HepG2 (cell line): ENCODE results near the gene SLC19A1. TPM values are rescaled to one million over a fixed set of nuclear protein-coding genes. Genes with fewer than 3 reads are reported as not detected.

ENCODE experiments used
- CBX2 ChIP-seq, 2 experiments: fragments of 200-600 bp in 1 of 2; sonication (generic); formaldehyde crosslinking in 1 of 2; IDR thresholded peaks; 2 replicates each; pipeline versions ENCODE4 v1.7.0 to v1.8.1; 2018 to 2022; ENCODE audit warnings: low read depth in 2 of 2, low read length in 1 of 2, mild to moderate bottlenecking in 1 of 2, missing genetic modification reagents in 1 of 2
- ELF3 ChIP-seq: IDR thresholded peaks from 2 replicates; pipeline ENCODE4 v1.6.1; 2016; ENCODE audit warnings: missing genetic modification reagents, missing compliant biosample characterization
- HDAC2 ChIP-seq: sonication (generic); formaldehyde crosslinking; IDR thresholded peaks from 2 replicates; pipeline ENCODE4 v1.4.0; 2020; ENCODE audit warnings: missing genetic modification reagents
- IKZF1 ChIP-seq: fragments of 450-650 bp; IDR thresholded peaks from 2 replicates; pipeline ENCODE4 v1.7.1; 2016
- KMT2A ChIP-seq: sonication (generic); formaldehyde crosslinking; IDR thresholded peaks from 2 replicates; pipeline ENCODE4 v1.4.0; 2020; ENCODE audit warnings: missing genetic modification reagents
- POLR2A ChIP-seq, 2 experiments: IDR thresholded peaks; 2 replicates each; pipeline ENCODE4 v1.6.1; 2011; ENCODE audit warnings: low read depth in 2 of 2, low read length in 2 of 2, mild to moderate bottlenecking in 1 of 2, moderate library complexity in 1 of 2; ENCODE audit not compliant: insufficient read depth in 1 of 2
- RFXAP ChIP-seq: sonication (generic); formaldehyde crosslinking; IDR thresholded peaks from 2 replicates; pipeline ENCODE4 v1.4.0; 2020; ENCODE audit warnings: missing genetic modification reagents, borderline replicate concordance
- TMF1 ChIP-seq: sonication (generic); formaldehyde crosslinking; IDR thresholded peaks from 2 replicates; pipeline ENCODE4 v1.8.1; 2022; ENCODE audit warnings: low read depth, missing genetic modification reagents
- ZBTB21 ChIP-seq: sonication (generic); formaldehyde crosslinking; IDR thresholded peaks from 2 replicates; pipeline ENCODE4 v1.4.0; 2020; ENCODE audit warnings: missing genetic modification reagents
- ZBTB3 ChIP-seq: sonication (generic); formaldehyde crosslinking; IDR thresholded peaks from 2 replicates; pipeline ENCODE4 v1.4.0; 2020; ENCODE audit warnings: low read depth, mild to moderate bottlenecking, moderate library complexity, missing genetic modification reagents, borderline replicate concordance
- ZNF10 ChIP-seq: sonication (generic); formaldehyde crosslinking; IDR thresholded peaks from 2 replicates; pipeline ENCODE4 v1.4.0; 2020; ENCODE audit warnings: mild to moderate bottlenecking, low read depth, missing genetic modification reagents, borderline replicate concordance
- ZNF256 ChIP-seq: sonication (generic); formaldehyde crosslinking; conservative IDR thresholded peaks from 2 replicates; pipeline ENCODE4 v1.4.0; 2020; ENCODE audit warnings: missing genetic modification reagents
- ZNF350 ChIP-seq: sonication (generic); formaldehyde crosslinking; IDR thresholded peaks from 2 replicates; pipeline ENCODE4 v1.4.0; 2020; ENCODE audit warnings: mild to moderate bottlenecking, low read depth, missing genetic modification reagents, borderline replicate concordance
- ZNF772 ChIP-seq: sonication (generic); formaldehyde crosslinking; IDR thresholded peaks from 2 replicates; pipeline ENCODE4 v1.5.0; 2020; ENCODE audit warnings: mild to moderate bottlenecking, missing genetic modification reagents
- ZNF839 ChIP-seq: sonication (generic); formaldehyde crosslinking; IDR thresholded peaks from 2 replicates; pipeline ENCODE4 v1.4.0; 2020; ENCODE audit warnings: missing genetic modification reagents, mild to moderate bottlenecking, borderline replicate concordance
- ZZZ3 ChIP-seq: sonication (generic); formaldehyde crosslinking; IDR thresholded peaks from 2 replicates; pipeline ENCODE4 v1.4.0; 2020; ENCODE audit warnings: missing genetic modification reagents, mild to moderate bottlenecking, borderline replicate concordance
- polyA plus RNA-seq, 8 experiments: library from polyadenylated mRNA; depleted of rRNA in 3 of 8; stranded (reverse) in 7 of 8; unstranded in 1 of 8; fragments of >200 nt; fragmentation: Illumina TruSeq in 4 of 8; extraction: Trizol in 4 of 8; gene quantifications; 2 replicates each; pipeline versions ENCODE4 v1.2.1 to v1.2.3, GENCODE V29; 2011 to 2016; ENCODE audit warnings: low read depth in 4 of 8, missing spikeins in 1 of 8, mixed read lengths in 1 of 8; ENCODE audit not compliant: insufficient read depth in 1 of 8
- total RNA-seq, 5 experiments: library from RNA; depleted of rRNA; stranded (reverse); fragments of >200 nt; fragmentation: Illumina TruSeq; extraction: Trizol; gene quantifications; 2 replicates each; pipeline ENCODE4 v1.2.3, GENCODE V29; 2016; ENCODE audit warnings: low read depth in 1 of 5
- TF ChIP-seq, protein P1 (sequence below): sonication (generic); formaldehyde crosslinking; IDR thresholded peaks from 2 replicates; pipeline ENCODE4 v1.5.0; 2020; ENCODE audit warnings: missing genetic modification reagents, mild to moderate bottlenecking, borderline replicate concordance
- TF ChIP-seq, protein P2 (sequence below): sonication (generic); formaldehyde crosslinking; IDR thresholded peaks from 2 replicates; pipeline ENCODE4 v1.4.0; 2020; ENCODE audit warnings: mild to moderate bottlenecking, low read depth, missing genetic modification reagents
- TF ChIP-seq, protein P3 (sequence below): sonication (generic); formaldehyde crosslinking; IDR thresholded peaks from 2 replicates; pipeline ENCODE4 v1.4.0; 2020; ENCODE audit warnings: missing genetic modification reagents
- TF ChIP-seq, protein P4 (sequence below): sonication (generic); formaldehyde crosslinking; IDR thresholded peaks from 2 replicates; pipeline ENCODE4 v1.9.0; 2021; ENCODE audit warnings: missing genetic modification reagents, borderline replicate concordance
- TF ChIP-seq, protein P5 (sequence below): IDR thresholded peaks from 2 replicates; pipeline ENCODE4 v1.6.1; 2016; ENCODE audit warnings: control low read depth

The SLC19A1 gene
- total and polyA plus RNA-seq, 2 of the 13 experiments (the other 11 are each of a cell fraction or from before 2014, with no cell fraction given), result 21.8 to 23.0 TPM

DNA sequence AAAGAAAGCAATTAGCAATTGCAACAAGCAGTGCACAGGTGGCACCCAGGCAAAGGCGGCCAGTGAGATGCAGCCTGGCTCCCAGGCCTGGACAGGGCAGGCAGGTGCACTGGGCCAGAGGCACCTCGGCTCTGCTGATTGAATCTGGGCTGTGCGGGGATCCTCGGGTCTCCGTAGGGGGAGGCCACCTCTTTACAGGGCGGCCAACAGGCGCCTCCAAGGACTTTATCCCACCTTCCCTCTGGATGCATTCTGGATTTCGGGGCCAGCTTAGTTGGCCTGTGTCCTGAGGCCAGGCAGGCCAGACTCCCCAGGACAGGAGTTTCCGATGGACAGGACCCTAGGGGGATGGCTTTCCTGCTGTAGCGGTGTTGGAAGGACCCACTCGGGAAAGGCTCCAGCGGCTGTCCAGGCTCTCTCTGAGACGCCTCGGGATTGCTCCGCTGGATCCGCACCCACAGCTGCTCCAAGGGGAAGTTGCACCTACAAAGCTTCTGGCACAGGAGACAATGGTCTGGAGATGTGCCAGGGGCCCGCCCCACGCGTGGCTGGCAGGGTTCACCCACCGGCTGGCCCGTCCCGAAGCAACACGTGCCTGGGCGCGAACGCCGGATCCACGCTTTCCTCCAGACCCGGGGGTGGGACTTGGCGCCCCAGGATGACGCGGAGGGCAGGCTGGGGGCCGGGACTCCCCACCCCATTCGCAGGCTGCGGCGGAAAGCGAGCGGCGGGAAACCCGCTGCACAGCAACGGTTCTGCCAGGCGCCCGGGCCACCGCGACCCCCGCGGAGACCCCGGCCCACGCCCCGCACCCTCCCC, 810 bp downstream of the SLC19A1 start (continued):
- TF ChIP-seq, protein P1, sequence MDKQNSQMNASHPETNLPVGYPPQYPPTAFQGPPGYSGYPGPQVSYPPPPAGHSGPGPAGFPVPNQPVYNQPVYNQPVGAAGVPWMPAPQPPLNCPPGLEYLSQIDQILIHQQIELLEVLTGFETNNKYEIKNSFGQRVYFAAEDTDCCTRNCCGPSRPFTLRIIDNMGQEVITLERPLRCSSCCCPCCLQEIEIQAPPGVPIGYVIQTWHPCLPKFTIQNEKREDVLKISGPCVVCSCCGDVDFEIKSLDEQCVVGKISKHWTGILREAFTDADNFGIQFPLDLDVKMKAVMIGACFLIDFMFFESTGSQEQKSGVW, result no peak
- TF ChIP-seq ZBTB3 (CRISPR knock-in tag), result no peak
- TF ChIP-seq ELF3 (CRISPR knock-in tag), result 0 out of 2 replicates have a peak, but pooled peaks have one; percentile 22
- TF ChIP-seq IKZF1, result no peak
- no peak for TF ChIP-seq ZNF10 (CRISPR knock-in tag)
- TF ChIP-seq, protein P2, sequence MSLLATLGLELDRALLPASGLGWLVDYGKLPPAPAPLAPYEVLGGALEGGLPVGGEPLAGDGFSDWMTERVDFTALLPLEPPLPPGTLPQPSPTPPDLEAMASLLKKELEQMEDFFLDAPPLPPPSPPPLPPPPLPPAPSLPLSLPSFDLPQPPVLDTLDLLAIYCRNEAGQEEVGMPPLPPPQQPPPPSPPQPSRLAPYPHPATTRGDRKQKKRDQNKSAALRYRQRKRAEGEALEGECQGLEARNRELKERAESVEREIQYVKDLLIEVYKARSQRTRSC, result no peak
- 0 out of 2 replicates have a peak, but pooled peaks have one; percentile 20 for TF ChIP-seq RFXAP (CRISPR knock-in tag)
- TF ChIP-seq ZNF256 (CRISPR knock-in tag), result no peak
- no peak for TF ChIP-seq ZNF839 (CRISPR knock-in tag)
- TF ChIP-seq, protein P3, sequence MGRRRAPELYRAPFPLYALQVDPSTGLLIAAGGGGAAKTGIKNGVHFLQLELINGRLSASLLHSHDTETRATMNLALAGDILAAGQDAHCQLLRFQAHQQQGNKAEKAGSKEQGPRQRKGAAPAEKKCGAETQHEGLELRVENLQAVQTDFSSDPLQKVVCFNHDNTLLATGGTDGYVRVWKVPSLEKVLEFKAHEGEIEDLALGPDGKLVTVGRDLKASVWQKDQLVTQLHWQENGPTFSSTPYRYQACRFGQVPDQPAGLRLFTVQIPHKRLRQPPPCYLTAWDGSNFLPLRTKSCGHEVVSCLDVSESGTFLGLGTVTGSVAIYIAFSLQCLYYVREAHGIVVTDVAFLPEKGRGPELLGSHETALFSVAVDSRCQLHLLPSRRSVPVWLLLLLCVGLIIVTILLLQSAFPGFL (CRISPR knock-in tag), result no peak
- no peak for TF ChIP-seq ZBTB21 (CRISPR knock-in tag)
- TF ChIP-seq HDAC2 (CRISPR knock-in tag), result peak; percentile 60
- TF ChIP-seq, protein P4, sequence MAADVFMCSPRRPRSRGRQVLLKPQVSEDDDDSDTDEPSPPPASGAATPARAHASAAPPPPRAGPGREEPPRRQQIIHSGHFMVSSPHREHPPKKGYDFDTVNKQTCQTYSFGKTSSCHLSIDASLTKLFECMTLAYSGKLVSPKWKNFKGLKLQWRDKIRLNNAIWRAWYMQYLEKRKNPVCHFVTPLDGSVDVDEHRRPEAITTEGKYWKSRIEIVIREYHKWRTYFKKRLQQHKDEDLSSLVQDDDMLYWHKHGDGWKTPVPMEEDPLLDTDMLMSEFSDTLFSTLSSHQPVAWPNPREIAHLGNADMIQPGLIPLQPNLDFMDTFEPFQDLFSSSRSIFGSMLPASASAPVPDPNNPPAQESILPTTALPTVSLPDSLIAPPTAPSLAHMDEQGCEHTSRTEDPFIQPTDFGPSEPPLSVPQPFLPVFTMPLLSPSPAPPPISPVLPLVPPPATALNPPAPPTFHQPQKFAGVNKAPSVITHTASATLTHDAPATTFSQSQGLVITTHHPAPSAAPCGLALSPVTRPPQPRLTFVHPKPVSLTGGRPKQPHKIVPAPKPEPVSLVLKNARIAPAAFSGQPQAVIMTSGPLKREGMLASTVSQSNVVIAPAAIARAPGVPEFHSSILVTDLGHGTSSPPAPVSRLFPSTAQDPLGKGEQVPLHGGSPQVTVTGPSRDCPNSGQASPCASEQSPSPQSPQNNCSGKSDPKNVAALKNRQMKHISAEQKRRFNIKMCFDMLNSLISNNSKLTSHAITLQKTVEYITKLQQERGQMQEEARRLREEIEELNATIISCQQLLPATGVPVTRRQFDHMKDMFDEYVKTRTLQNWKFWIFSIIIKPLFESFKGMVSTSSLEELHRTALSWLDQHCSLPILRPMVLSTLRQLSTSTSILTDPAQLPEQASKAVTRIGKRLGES (CRISPR knock-in tag), result no peak
- TF ChIP-seq TMF1, result peak; percentile 78; the same call in 1 of the 2 replicates
- TF ChIP-seq ZZZ3 (CRISPR knock-in tag), result no peak
- TF ChIP-seq, protein P5, sequence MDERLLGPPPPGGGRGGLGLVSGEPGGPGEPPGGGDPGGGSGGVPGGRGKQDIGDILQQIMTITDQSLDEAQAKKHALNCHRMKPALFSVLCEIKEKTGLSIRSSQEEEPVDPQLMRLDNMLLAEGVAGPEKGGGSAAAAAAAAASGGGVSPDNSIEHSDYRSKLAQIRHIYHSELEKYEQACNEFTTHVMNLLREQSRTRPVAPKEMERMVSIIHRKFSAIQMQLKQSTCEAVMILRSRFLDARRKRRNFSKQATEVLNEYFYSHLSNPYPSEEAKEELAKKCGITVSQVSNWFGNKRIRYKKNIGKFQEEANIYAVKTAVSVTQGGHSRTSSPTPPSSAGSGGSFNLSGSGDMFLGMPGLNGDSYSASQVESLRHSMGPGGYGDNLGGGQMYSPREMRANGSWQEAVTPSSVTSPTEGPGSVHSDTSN (CRISPR knock-in tag), result no peak
- TF ChIP-seq CBX2 (IDR thresholded peaks at IDR 0.05; ENCODE audit: low read depth, low read length), result no peak
- TF ChIP-seq CBX2 (CRISPR knock-in tag; IDR thresholded peaks at IDR 0.05; ENCODE audit: low read depth), result no peak
- no peak for TF ChIP-seq ZNF772 (CRISPR knock-in tag)
- TF ChIP-seq ZNF350 (CRISPR knock-in tag), result no peak
- TF ChIP-seq KMT2A, result 0 out of 2 replicates have a peak, but pooled peaks have one; percentile 55
- TF ChIP-seq POLR2A (IDR thresholded peaks at IDR 0.05; ENCODE audit: insufficient read depth in 1 of 2, low read depth in 2 of 2, low read length in 2 of 2), result peak in 1 of 2 experiments; percentile 26; a peak in 1 of 4 replicates
